HG02870 (cell line): ENCODE results near the gene CES4A.
"Not testable (repeated sequence)": the region's sequence is repeated elsewhere in the genome, so short reads cannot be mapped to it uniquely, and the experiment has no call there.

Experiments used
- ATAC-seq: cut with Tn5 transposase; IDR thresholded peaks from one replicate; pipeline ENCODE4 v1.9.1; 2021; ENCODE audit warnings: mild to moderate bottlenecking, moderate library complexity; ENCODE audit not compliant: unreplicated experiment

The CES4A gene

DNA sequence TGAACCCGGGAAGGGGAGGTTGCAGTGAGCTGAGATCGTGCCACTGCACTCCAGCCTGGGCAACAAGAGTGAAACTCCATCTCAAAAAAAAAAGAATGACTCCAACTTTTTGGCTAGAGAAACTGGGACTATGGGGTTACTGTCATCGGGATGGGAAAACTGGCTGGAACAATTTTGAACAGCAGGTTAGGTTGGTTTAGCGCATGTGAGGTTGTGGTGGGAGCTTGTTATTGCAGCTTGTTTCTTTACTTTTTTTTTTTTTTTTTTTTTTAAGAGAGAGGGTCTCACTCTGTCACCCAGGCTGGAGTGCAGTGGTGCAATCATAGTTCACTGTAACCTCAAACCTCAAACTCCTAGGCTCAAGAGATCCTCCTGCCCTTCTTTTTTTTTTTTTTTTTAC lies 53.1 kb downstream of the CES4A start:
- not testable (repeated sequence) for ATAC-seq

- ATAC-seq: no peak
These were observed 55.0 kb downstream of the CES4A start for GRCh38 chr16:67043420-67043819.

DNA sequence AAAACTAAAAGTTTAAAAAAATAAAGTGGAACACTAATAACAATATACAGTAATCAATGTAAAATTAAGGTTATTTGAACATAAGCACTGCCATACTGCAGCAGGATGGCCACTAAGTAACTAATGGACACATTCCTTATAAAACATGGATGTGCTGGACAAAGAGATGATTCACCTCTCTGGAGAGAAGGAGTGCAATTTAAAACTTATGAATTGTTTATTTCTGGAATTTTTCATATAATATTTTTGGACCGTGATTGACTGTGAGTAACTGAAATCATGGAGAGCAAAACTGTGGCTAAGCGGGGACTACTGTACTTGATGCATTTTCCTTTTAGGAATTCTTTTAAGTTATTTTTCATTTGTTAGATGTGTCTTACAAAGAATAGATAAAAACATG lies 62.4 kb downstream of the CES4A start:
- ATAC-seq: no peak

GRCh38 chr16:67052399-67052798 lies 64.0 kb downstream of the CES4A start:
- ATAC-seq: no peak

- ATAC-seq: no peak
These were observed 65.5 kb downstream of the CES4A start for GRCh38 chr16:67053767-67054334.

GRCh38 chr16:67054901-67055300 lies 66.5 kb downstream of the CES4A start:
- no peak for ATAC-seq

- ATAC-seq: peak; percentile 80
These were observed 67.5 kb downstream of the CES4A start for GRCh38 chr16:67055712-67056487.
